Measurements from ENCODE around the gene PLXNA3.

DNA sequence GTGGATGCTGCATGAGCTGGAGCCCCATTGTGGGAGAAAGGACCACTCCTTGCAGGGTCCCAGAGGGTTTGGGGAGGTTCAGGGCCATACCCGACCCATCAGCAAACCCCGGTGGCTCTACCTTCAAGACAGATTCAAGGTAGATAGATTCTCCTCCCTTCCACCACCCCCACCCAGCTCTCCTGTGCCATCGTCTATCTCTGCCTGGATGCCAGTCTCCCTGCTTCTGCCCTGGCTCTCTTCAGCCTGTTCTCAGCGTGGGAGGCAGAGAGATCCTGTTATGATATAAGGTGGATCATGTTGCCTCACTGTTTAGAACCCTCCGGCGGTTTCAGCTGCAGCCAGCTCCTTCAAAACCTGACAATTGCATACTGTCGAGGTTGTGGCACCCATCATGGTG, 15.6 kb downstream of the PLXNA3 start:
- TF ChIP-seq CTCF (IDR thresholded peaks at IDR 0.05) = no peak
- no peak for TF ChIP-seq POLR2A (IDR thresholded peaks at IDR 0.05)
